GM19099 (cell line): Measurements from ENCODE around the gene PROM2.

Source experiments
- POLR2A ChIP-seq: IDR thresholded peaks from 3 replicates; pipeline ENCODE4 v1.6.1; 2011; ENCODE audit warnings: low read depth; ENCODE audit not compliant: insufficient read length; ENCODE audit errors: extremely low read depth

The PROM2 gene

DNA sequence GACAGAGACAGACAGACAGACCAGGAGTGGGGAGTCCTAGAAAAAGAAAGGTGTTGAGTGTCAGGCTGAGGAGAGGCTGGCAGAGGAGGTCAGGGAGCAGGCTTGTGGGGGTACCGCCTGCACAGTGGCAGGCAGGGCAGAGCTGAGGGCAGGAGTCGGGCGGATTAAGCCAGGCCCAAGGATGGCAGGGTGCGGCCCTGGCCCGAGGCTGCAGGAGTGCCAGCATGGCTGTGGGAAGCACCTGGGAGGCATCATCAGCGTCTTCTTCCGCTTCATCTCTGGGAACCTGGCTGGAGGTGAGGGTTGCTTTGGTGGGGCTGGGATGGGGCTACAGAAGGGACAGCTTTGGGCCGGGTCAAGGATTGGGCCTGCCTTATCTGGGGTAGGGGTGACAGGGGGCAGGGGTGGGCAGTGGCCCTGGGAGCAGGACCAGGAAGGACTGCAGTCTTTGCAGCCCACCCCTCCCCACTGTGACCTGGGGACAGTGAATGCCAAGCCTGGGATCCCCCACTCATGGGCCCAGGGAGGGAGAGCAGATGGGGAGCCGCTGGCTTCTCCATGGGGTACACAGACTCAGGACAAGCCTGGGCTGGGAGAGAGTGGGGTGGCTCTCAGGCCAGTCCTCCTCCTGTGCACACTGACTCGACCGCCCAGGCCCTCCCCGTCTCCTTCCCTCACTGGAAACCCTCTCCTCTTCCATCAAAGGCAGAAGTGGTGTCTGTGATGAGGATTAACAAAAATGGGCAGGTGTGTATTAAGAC lies 43.6 kb downstream of the PROM2 start:
- no peak for TF ChIP-seq POLR2A

DNA sequence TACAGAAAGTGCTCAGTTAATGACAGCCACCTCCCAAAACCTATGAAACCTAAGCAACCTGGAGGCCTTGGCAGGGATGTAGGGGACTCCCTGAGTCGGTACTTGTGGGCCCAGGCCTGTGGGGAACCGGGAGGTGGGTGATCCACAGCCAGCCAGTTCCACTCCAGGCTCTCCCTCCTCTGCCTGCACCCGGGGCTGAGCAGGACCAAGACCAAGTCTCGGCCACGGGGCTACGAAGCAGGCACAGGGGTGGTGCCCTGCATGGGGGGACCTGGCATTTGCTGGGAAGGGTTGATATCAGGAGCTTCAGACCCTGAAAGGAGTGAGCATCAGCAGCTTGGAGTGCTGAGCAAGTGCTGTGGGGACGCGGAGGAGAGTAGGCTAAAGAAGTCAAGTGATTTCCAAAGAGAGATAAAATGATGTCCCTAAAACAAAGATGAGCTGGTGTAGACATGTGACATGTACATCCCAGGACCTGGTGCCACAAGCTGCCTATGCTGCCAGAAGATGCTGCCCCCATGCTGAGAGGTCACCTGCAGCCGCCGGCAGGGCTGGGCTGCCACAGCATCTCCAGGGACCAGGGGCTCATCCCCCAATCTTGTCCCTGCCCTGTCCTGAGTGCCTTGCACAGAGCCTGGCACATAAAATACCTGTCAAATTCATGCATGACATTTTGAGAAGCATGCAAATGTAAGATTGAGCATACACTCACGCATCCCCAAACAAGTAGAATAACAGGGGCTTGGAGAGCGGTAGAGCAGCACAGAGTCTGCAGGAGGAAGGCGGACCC lies 44.4 kb downstream of the PROM2 start:
- no peak for TF ChIP-seq POLR2A

DNA sequence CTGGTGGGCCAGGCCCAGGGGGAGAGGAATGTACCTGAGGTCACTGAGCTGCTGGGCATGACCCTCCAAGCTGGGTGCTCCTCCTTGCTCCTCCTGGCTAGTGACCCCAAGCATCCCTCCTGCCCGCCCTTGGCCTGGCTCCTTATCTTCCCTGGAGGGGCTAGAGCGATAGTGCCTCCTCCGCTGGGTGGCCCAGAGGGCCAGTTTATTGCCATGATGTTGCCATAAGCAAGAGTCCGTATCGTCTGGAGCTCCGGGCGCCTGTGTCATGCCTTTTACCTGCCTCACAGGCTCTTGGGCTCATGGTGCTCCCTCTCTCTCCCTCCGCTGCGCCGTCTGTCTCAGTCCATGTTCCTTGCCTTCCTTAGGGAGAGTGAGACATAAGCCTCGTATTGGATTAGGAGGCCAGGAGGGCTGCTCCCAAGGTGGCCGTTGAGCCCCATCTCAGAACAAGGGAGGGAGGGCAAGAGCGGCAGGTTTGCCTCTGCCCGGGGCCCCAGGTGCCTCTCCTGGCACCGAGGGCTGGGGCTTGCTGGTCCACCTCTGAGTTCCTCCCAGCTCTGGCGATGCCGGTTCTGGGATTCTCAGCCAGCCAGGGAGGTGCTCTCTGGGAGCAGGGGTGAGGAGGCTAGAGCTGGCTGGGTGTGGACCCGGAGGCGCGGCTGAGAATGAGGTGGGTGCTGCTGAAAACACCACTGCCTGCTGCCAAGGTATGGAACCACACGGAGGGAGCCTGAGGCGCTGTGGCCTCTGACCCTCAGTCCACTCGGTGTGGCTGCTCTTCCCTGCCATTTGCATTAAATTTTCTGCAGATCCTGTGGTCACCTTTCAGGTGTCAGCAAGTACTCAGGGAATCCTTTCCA lies 45.5 kb downstream of the PROM2 start:
- TF ChIP-seq POLR2A, result no peak

DNA sequence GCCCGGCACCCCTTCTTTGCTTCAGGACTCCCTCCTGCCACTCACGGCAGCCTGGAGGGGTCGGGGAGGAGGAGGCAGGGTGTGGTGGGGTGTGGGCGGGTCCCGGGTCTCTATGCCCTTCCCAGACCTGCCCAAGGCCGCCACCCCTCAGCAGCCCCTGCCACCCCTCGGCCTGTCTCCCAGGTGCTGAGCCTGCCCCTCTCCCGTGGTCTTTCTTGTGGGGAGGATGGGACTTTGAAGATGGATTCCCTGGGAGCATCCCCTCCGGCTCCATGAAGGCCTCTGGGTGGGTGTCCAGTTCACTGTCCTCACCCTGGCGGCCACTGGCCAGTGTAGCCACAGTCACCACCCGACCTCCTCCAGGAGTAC lies 46.1 kb downstream of the PROM2 start:
- TF ChIP-seq POLR2A, result no peak

DNA sequence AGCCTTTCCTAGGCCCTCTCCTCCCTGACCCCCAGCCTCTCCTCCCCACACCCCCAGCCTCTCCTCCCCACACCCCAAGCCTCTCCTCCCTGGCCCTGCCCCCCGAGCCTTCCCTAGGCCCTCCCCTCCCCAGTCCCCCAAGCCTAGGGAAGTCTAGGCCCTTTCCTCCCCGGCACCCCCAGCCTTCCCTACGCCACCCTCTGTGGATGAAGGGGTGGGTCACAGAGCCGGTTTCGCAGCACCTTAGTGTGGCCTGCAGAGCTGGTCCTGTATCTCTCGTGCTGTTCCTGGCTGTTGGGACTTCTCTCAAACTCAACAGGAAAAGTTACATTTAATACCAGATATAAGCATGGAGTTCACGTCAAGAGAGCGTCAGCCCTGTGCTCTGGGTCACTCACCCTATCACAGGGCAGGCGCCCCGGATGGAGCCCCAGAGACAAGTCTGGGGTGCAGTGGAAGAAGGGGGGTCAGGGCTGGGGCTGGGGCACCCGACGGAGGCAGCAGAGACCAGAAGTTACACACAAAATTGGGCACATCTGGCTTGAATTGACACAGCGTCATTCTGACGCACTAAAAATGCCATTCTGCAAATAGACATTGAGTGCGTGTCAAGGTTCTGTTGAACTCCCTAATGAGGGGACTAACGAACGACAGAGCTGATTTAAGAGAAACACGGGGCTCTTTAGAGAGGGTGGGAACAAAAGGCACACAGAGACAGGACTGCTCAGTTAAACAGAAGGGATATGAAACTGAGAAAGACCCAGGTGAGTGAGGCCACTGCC lies 46.9 kb downstream of the PROM2 start:
- no peak for TF ChIP-seq POLR2A

DNA sequence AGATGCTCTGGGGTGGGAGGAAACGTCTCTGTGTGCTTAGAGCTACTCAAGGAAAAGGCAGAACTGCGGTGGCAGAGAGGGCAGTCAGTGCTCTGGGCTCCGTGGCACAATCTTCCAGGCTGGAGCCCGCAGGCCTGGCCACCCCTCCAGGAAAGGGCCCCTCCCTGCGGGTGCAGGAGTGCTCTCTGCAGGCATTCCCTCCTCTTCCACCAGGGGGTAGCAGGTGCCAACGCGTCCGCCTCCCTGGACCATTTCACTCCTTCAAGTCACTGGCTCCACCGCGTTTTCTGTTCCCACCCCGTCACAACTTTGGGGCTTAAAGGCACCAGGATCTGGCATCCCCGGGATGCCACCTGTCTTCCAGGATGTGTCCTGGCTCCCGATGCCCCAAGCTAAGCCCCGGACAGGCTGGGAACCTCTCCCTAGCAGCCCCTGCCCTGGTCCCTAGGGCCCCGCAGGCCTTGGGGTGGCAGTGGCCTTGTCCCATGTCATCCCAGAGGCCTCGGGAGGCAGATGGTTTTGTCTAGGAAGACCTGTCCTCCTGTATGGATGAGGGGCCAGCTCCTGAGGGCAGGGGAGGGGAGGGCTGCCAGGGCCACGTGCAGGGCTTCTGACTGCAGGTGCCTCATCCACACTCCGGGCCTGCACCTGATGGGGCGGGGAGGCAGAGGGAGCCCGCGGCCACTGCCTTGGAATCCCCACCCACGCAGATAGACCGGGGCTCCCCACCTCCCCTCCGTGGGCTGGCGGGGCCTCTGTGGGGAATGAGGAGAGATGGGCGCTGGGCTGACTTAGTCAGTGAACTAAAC lies 49.3 kb downstream of the PROM2 start:
- no peak for TF ChIP-seq POLR2A

DNA sequence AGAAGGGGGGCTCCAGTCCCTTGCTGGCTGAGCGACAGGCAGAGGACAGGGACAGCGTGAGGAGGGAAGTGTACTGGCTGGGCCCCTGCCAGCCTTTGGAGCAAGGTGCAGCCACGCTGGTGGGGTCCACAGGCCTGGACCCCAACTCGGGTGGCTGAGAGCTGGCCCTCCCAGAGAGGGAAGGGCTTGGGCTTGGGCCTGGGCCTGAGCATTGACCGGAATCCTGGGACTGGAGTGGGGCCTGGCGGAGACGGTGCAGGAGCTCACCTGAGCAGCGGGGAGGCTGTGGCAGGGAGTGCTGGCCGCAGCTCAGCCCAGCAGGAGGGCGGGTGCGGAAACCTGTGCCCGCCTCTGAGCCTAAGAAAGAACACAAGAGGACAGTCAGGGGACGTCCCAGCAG lies 50.8 kb downstream of the PROM2 start:
- TF ChIP-seq POLR2A, result no peak

DNA sequence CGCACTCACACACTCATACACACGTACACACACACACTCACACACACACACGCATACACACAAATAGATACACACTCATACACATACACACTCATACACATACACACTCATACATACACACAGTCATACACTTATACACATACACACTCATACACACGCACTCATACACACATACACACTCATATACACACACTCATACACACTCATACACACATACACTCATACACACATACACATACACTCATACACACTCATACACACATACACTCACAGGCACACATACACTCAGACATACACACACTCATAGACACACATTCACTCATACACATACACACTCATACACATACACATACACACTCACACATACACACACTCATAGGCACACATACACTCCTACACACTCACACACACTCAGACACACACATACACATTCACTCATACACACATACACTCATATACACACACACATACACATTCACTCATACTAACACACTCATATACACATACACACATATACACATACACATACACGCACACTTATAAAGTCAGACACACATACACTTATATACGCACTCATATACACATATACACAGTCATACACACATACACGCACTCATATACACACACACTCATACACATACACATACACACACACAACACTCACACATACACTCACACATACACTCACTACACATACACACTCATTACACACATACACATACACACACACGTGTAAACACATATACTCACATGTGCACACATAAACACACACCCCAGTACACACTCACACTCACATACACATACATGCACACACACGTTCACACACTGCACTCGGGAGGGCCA lies 51.6 kb downstream of the PROM2 start:
- no peak for TF ChIP-seq POLR2A

DNA sequence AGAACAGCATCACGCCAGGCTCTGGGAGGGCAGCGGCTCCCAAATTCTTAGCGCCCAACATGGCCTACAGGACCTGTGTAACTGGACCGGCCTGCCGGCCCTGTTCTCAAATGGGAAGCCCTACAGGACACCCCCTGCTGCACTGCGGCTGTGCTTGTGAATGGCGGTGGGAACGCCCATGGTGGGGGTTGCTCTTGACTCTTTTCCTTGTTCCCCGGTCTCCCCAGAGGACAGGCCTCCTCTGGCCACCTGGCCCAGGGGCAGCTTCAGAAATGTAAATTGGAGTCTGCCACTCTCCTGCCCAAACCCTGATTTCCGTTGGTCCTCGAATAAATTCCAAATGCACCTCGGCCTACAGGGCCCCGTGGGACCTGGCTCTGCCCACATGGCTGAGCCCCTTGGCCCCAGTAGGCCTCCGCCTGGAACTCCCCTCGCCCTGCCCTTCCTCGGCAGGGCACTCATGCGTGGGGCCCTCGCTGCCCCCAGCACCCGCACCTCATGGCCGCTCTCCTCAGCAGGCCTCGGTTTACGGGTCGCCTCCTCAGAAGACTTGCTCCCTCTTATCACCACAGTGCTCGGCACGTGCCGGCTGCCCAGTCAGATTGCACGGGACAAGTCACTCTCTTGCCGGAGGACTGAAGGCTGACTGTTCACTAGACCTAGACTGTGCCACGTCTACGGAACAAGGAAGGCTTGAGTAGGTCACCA lies 52.3 kb downstream of the PROM2 start:
- no peak for TF ChIP-seq POLR2A

DNA sequence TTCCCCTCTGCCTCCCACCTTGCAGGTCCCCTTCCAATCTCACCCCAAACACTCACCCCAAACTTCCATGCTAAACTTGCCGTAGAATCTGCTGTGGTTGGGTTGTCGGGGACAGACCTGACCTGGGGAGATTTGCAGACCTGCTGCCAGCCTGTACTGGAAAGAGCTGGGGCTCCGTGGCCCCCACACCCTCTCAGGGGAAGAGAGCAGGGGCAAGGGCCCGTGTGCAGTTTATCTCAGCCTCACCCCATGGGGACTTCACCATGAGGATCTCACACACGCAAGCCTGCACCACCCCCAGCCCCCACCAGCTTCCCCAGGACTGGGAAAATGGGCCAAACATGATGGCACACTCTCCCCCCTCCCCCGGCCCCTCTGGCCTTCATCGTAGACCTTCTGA lies 53.6 kb downstream of the PROM2 start:
- TF ChIP-seq POLR2A, result no peak

DNA sequence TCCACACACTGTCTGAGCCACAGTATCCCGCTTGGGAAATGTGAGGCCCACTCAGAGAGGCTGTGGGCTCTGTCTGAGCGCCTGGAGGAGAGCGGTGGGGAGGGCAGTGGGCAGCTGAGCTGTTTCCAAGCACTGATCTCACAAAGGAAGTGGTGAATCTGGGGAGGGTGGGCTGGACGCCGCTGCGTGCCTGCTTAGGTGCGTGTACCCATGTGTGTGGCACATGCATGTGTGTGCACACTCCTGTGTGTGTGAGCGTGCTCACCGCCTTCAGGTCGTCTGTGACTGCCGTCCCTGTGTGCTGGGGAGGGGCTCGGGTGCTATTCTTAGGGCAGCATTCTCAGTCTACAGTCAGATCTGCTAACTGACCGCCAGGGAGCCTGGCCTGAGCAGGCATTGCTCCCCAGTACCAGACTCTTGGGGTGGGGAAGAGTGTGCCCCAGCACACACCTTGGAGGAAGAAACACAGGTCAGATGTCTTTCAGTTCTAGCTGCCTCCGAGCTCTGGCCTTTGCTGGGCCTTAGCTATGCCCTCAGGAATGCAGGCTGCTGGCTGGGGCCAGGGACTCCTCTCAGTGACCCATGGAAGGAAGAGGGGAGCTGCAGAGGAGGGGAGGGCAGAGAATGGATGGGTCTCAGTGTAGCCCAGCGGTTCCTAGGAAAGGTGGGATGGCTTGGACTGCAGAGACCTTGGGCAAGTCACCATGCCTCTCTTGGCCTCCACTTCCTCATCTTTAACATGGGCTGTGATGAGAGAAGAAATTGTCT lies 54.3 kb downstream of the PROM2 start:
- TF ChIP-seq POLR2A, result no peak

DNA sequence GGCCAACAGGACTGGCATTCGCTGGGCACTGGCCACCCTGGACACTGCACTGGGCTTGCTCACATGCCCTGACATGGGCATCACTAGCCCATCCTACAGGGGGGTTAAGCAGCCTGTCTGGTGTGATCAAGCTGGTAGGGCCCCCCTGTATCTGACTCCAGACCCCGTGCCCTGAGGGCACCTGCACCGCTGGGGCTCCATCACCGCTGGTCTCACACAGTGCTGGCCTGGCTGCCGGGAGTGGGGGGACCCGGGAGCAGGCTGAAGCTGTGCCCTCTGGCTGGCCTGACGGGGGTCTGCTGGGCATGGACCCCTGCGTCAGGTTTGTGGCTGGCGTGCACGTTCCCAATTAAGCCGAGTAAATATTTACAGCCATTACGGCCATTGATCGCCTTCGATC lies 55.2 kb downstream of the PROM2 start:
- no peak for TF ChIP-seq POLR2A
